ENCODE data around the gene MAPKAPK2. TPM values are rescaled to one million over a fixed set of nuclear protein-coding genes. Genes with fewer than 3 reads are reported as not detected.
A peak's percentile ranks its signal among the peaks of the same experiment; 100 is the strongest.
"Not testable (repeated sequence)": the region's sequence is repeated elsewhere in the genome, so short reads cannot be mapped to it uniquely, and the experiment has no call there.

Gene MAPKAPK2
- 10 to 100 TPM; 69.8 to 78.5 (median 76.2) TPM for polyA plus RNA-seq (ENCODE audit: insufficient read length in 3 of 3)
- long read RNA-seq, donor 1, transcript MAPKAPK2-202 (10 exons, 2,961 nt) = major isoform, 14 of 40 reads
- long read RNA-seq, donor 1, partial matches to known transcripts = 26 of 40 reads
- long read RNA-seq, donor 1, other reads (novel, unspliced or antisense) = 0 of 40 reads
- long read RNA-seq, donor 2, transcript MAPKAPK2-202 (10 exons, 2,961 nt) = major isoform, 20 of 21 reads
- long read RNA-seq, donor 2, partial matches to known transcripts = 0 of 21 reads
- long read RNA-seq, donor 2, other reads (novel, unspliced or antisense) = 0 of 21 reads
- long read RNA-seq, donor 3, transcript MAPKAPK2-202 (10 exons, 2,961 nt) = major isoform, 16 of 29 reads
- long read RNA-seq, donor 3, partial matches to known transcripts = 13 of 29 reads
- long read RNA-seq, donor 3, other reads (novel, unspliced or antisense) = 0 of 29 reads
- long read RNA-seq, donor 4, transcript MAPKAPK2-202 (10 exons, 2,961 nt) = major isoform, 9 of 14 reads
- long read RNA-seq, donor 4, partial matches to known transcripts = 5 of 14 reads
- long read RNA-seq, donor 4, other reads (novel, unspliced or antisense) = 0 of 14 reads
- long read RNA-seq, donor 5, transcript MAPKAPK2-202 (10 exons, 2,961 nt) = major isoform, 10 of 10 reads
- long read RNA-seq, donor 5, partial matches to known transcripts = 0 of 10 reads
- long read RNA-seq, donor 5, other reads (novel, unspliced or antisense) = 0 of 10 reads
- long read RNA-seq, donor 6, transcript MAPKAPK2-202 (10 exons, 2,961 nt) = major isoform, 18 of 19 reads
- long read RNA-seq, donor 6, partial matches to known transcripts = 0 of 19 reads
- long read RNA-seq, donor 6, other reads (novel, unspliced or antisense) = 0 of 19 reads
- long read RNA-seq, donor 7, transcript MAPKAPK2-202 (10 exons, 2,961 nt) = major isoform, 25 of 88 reads
- long read RNA-seq, donor 7, partial matches to known transcripts = 63 of 88 reads
- long read RNA-seq, donor 7, other reads (novel, unspliced or antisense) = 0 of 88 reads
- long read RNA-seq, donor 8, transcript MAPKAPK2-202 (10 exons, 2,961 nt) = major isoform, 7 of 7 reads
- long read RNA-seq, donor 8, partial matches to known transcripts = 0 of 7 reads
- long read RNA-seq, donor 8, other reads (novel, unspliced or antisense) = 0 of 7 reads
- long read RNA-seq, donor 9, transcript MAPKAPK2-202 (10 exons, 2,961 nt) = major isoform, 12 of 53 reads
- long read RNA-seq, donor 9, partial matches to known transcripts = 41 of 53 reads
- long read RNA-seq, donor 9, other reads (novel, unspliced or antisense) = 0 of 53 reads
- long read RNA-seq, donor 10, transcript MAPKAPK2-202 (10 exons, 2,961 nt) = major isoform, 16 of 56 reads
- long read RNA-seq, donor 10, partial matches to known transcripts = 40 of 56 reads
- long read RNA-seq, donor 10, other reads (novel, unspliced or antisense) = 0 of 56 reads
- long read RNA-seq, donor 11, transcript MAPKAPK2-202 (10 exons, 2,961 nt) = major isoform, 9 of 55 reads
- long read RNA-seq, donor 11, partial matches to known transcripts = 46 of 55 reads
- long read RNA-seq, donor 11, other reads (novel, unspliced or antisense) = 0 of 55 reads
- long read RNA-seq, donor 12, transcript MAPKAPK2-202 (10 exons, 2,961 nt) = major isoform, 28 of 29 reads
- long read RNA-seq, donor 12, partial matches to known transcripts = 0 of 29 reads
- long read RNA-seq, donor 12, other reads (novel, unspliced or antisense) = 0 of 29 reads
- long read RNA-seq, donor 13, partial matches to known transcripts = 0 of 4 reads
- long read RNA-seq, donor 13, other reads (novel, unspliced or antisense) = 0 of 4 reads
- long read RNA-seq, donor 14 = 0 reads
- long read RNA-seq, donor 15, transcript MAPKAPK2-202 (10 exons, 2,961 nt) = major isoform, 27 of 35 reads
- long read RNA-seq, donor 15, partial matches to known transcripts = 5 of 35 reads
- long read RNA-seq, donor 15, other reads (novel, unspliced or antisense) = 0 of 35 reads
- long read RNA-seq, donor 16, transcript MAPKAPK2-202 (10 exons, 2,961 nt) = major isoform, 15 of 21 reads
- long read RNA-seq, donor 16, partial matches to known transcripts = 5 of 21 reads
- long read RNA-seq, donor 16, other reads (novel, unspliced or antisense) = 0 of 21 reads

- DNase-seq = no peak
Measured at GRCh38 chr1:206684478-206685333, at the start of gene MAPKAPK2. Gene MAPKAPK2, plus strand, starts transcription at chr1:206684905. Its CDS starts 325 bp downstream, at chr1:206685230.

GRCh38 chr1:206635080-206635977 lies 49.4 kb upstream of the MAPKAPK2 start, which contains the start of gene DYRK3:
Gene DYRK3, plus strand, starts transcription at chr1:206635536. Its CDS starts 168 bp downstream, at chr1:206635704.
- peak; percentile 86 for DNase-seq

GRCh38 chr1:206635978-206636345 lies 48.7 kb upstream of the MAPKAPK2 start:
- no peak for DNase-seq

DNA sequence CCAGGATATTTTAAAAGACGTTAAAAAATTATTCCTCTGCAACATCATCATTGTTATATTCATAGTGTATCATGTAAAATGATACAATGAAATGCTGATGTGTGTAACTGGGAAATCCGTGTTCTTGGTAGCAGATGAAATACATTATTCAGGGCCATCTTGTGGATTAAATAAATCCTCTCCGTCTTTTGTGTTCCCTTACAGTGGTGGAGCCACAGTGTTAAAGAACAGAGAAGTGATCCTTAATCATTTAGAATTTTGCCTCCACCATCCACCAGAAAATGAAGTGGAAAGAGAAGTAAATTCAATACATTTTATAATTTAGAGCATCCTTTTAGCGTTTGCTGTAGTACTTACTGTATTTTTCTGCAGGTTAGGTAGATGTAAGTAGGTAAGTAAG lies 48.0 kb upstream of the MAPKAPK2 start:
- DNase-seq = no peak

DNA sequence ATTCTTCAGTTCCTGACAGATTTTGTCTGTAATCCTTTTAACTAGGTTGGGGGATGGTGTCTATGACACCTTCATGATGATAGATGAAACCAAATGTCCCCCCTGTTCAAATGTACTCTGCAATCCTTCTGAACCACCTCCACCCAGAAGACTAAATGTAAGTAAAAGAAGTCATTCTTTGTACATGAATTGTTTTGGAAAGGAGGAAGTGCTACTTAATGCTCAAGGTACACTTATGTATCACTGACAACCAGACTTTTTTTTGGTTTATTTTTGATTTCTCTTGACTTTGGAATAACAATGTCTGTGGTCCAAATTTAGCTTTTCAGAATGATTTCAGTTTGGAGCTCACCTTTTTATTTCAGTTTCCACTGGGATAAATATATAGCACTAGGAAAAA lies 47.1 kb upstream of the MAPKAPK2 start:
- no peak for DNase-seq

GRCh38 chr1:206642074-206642473 lies 42.6 kb upstream of the MAPKAPK2 start:
- DNase-seq = not testable (repeated sequence)

DNA sequence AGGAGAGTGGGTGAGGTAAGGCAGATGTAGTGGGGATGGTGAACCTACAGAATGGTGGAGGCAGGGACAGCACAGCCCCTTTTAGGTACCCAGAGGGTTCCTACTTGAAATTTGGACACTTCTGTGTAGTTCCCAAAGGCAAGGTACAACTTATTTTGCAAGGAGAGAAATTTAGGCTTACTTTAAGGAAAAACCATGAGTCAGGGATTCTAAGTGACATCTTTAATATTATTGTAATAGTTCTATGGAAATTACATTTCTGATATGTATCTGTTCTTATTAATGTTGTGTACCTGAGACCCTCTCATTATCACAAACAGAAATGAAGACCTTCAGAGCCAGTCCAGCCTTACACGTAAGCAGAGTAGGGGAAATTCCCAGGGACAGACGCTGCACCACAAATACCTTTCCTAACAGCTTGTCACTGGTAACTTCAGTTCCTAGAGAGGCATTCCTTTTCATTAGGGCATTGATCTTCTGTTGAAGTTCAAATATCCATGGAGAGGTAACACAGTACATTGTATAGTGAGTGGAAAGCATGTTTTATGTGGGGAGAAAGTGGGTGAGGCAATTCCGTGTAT lies 41.5 kb upstream of the MAPKAPK2 start:
- DNase-seq = no peak

- no peak for DNase-seq
Measured at GRCh38 chr1:206646504-206646903, 38.2 kb upstream of the MAPKAPK2 start.

- DNase-seq = no peak
Measured at GRCh38 chr1:206647224-206647623, 37.5 kb upstream of the MAPKAPK2 start.

GRCh38 chr1:206649261-206649921 lies 35.3 kb upstream of the MAPKAPK2 start:
- no peak for DNase-seq

DNA sequence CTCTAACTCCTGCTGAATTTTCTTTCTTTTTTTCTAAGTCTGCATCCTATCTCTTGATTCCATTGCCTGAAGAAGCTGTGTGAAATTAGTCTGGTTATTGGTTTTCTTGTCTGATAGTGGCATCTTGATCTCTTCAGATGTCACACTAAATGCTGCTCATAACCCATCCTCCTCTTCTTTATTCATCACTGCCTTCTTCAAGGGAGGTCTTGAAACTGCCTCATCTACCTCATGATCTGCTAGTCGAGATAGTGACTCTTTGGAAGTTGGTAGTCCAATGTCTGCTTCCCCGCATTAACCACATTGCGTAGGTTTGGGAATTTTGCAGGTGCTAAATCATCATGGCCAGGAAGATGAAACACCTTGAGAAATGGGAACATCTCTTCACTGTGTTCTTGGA lies 33.7 kb upstream of the MAPKAPK2 start:
- no peak for DNase-seq

DNA sequence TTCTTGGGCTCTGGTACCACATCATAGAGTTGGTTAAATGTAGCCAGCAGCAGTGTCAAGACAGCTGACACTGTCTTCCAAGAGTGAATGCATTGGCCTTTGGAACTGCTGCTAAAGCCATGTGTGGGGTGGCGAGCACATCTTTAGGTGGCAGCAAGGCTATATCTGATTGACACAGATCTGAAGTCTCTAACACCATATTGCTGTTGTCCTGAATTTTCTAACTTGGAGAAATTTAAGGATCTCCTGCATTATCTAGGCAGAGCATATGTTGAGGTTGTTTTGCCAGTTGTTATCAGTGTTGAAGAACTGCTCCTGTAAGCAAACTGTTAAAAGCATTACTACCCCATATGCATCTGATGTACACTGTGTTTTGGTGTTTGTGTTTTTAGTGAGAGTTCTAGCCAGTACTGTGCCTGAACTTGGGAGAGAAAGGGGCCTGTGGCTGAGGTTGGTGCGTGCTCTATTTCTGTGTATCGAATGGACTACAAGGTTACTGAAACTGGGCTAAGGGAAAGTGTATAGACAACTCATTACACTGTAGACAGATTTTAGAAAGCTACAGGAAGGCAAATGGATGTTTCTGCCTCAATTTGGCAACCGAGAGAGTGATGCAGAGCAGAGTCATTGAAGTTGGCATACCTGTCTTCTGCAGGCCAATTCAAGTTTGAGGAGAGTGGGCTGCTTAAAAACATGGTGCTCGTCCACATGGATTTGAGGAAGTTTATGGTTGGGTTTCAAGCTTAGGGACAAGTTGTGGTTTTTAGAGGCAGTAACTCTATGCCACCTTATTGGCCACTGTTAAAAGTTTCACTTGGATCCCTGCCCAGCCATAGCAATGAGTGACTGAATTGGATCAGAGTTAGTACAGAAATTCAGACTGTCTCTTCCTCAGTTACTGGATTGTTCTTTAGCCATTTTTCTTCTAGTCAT lies 32.5 kb upstream of the MAPKAPK2 start:
- DNase-seq = no peak

DNA sequence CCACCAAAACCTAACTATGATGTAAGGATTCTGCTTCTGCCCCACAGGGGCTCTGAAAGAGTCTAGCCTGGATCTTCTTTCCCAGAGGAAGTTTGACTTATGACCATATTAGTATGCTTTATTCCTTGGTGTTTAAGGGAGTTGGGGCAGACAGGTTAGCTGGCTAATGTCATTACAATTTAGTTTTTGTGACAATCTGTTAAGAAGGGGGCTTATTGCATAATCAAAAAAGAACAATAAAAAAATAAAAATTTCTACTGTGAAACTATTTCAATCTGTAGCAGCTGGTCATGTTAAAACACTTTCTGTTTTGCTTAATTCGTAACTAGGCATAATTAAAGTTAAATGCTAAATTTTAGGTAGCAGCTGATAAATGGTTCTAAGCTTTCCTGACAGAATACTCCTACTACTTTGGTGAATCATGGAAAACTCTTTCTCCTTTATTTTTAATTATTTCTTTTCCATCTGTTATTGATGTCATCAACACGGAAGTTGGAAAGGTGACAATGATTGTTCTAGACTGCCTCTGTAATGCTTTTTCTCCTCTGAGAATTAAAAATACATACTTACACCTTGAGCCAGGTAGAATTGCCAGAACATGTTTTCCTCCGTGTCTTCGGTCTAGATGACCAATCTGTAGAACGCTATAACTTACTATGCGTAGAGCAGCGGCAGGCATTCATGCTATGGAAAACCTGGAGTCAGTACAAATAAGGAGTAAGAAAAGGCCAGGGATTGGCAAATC lies 30.8 kb upstream of the MAPKAPK2 start:
- DNase-seq = no peak

GRCh38 chr1:206654828-206655227 lies 29.9 kb upstream of the MAPKAPK2 start:
- DNase-seq = no peak

DNA sequence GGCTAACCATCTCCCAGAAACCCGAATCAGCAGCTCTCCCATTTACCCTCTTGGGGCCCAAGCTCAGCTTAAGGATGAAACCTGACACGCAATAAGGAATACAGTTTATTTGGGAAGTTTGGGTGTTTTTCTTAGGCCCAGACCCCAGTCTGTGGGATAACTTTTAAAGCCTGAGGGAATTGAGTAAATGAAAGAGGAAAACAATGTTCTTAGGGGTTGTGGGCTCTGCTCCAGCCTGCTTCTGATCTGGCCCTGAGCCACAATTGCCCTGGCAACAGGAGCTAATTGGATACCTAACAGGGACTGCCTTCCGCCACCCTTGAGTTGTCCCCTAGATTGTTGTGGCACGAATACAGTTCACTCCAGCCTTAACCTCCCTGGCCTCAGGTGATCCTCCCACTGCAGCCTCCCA lies 29.2 kb upstream of the MAPKAPK2 start:
- DNase-seq = no peak
